IPS DF 6.9 (cell line): ENCODE data around the gene C1R.

Experiments used
- DNase-seq: peaks from one replicate; pipeline ENCODE4 v3.0.0-alpha.2; 2013; ENCODE audit warnings: low read depth, low spot score
- H3K27ac ChIP-seq: one replicate; pipeline ENCODE4 v1.5.1; 2013; ENCODE audit warnings: low read length, control low read depth
- H3K27me3 ChIP-seq: 2 replicates; pipeline ENCODE4 v1.6.1; 2013; ENCODE audit warnings: mild to moderate bottlenecking, low read length; ENCODE audit not compliant: control insufficient read depth, insufficient read depth
- H3K36me3 ChIP-seq: 2 replicates; pipeline ENCODE4 v1.6.1; 2013; ENCODE audit warnings: low read length; ENCODE audit not compliant: control insufficient read depth, insufficient read depth
- H3K4me1 ChIP-seq: 2 replicates; pipeline ENCODE4 v1.6.1; 2013; ENCODE audit warnings: low read length; ENCODE audit not compliant: control insufficient read depth, insufficient read depth
- H3K4me3 ChIP-seq: 2 replicates; pipeline ENCODE4 v1.5.1; 2013; ENCODE audit warnings: mild to moderate bottlenecking, low read length
- H3K9me3 ChIP-seq: 2 replicates; pipeline ENCODE4 v1.6.1; 2013; ENCODE audit warnings: low read length, inconsistent platforms; ENCODE audit not compliant: control insufficient read depth, insufficient read depth
- WGBS: extraction: QIAGEN DNeasy Blood & Tissue Kit; methylation state at CpG from one replicate; pipeline ENCODE4 v1.1.7; 2013; ENCODE audit warnings: mixed read lengths, missing lambda C conversion rate; ENCODE audit not compliant: insufficient read length, insufficient coverage; 5-methylcytosine and 5-hydroxymethylcytosine counted together

The C1R gene

DNA sequence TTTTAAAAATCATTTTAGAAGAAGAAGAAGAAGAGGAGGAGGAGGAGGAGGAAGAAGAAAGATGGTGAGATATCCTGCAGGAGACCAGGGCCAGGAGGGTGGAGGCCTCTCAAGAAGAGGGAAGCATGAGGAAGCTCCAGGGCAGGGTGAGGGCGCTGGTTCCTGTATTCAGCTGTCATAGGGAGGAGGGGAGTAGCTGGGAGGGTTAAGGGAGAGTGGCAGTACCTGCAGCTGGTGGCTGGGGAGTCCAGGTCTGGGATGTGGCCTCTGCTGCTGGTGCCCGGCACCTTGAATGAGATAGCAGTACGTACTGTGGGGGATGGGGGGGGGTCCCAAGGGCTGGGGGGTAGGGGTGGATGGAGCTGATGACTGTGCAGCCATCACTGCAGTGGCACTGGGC, 26.6 kb upstream of the C1R start:
- no CpG with 5 or more reads among the region's 3 CpGs for WGBS
- Histone ChIP-seq H3K4me1 (no peaks in the 10 kb centered on the region), H3K27me3 (no peaks in the 10 kb centered on the region), H3K9me3 (no peaks in the 10 kb centered on the region), H3K36me3 (no peaks in the 10 kb centered on the region), H3K4me3 (no peak overlapping the region), H3K27ac (no peak overlapping the region)
- DNase-seq = no peak

DNA sequence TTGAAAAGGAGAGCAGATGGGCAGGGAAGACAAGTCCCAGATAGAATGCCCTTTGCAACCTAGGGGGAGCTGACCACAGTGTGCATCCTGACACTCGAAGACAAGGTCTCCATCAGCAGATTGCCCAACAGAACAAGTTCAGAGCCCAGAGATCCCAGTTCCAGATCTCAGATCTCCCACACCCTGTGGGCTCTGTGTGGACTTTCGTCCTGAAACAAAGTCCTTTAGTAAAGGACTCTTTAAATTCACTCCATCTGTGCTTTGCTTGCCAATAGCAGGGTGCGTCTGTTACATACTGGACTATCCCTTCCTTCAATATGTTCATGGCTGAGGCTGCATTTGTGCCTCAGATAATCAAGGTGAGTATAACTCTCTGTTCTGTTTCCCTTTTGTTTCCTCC, 25.4 kb upstream of the C1R start:
- no peak for DNase-seq
- Histone ChIP-seq H3K27me3 (no peaks in the 10 kb centered on the region), H3K27ac (no peak overlapping the region), H3K4me3 (no peak overlapping the region), H3K4me1 (no peaks in the 10 kb centered on the region), H3K36me3 (no peaks in the 10 kb centered on the region), H3K9me3 (no peaks in the 10 kb centered on the region)
- WGBS = no CpG with 5 or more reads among the region's 3 CpGs

DNA sequence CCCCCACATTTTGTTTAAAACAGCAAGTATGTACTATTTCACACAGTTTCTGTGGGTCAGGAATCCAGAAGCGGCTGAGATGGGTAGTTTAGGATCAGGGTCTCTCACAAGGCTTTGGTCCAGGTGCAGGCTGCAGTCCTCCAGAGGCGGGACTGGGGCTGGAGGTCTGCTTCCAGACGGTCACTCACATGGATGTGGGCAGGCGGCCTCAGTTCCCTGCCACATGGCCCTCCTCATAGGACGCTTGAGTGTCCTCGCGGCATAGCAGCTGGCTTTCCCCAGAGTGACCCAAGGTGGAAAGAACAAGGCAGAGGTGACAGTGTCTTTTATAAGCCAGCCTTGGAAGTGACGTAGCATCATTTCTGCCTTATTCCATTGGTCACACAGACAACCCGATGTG, 24.7 kb upstream of the C1R start:
- Histone ChIP-seq H3K4me1 (no peaks in the 10 kb centered on the region), H3K27ac (no peak overlapping the region), H3K36me3 (no peaks in the 10 kb centered on the region), H3K27me3 (no peaks in the 10 kb centered on the region), H3K4me3 (no peak overlapping the region), H3K9me3 (no peaks in the 10 kb centered on the region)
- DNase-seq = no peak
- no CpG with 5 or more reads among the region's 9 CpGs for WGBS

GRCh38 chr12:7116196-7116595, 24.0 kb upstream of the C1R start:
- Histone ChIP-seq H3K4me1 (no peaks in the 10 kb centered on the region), H3K4me3 (no peak overlapping the region), H3K27me3 (no peaks in the 10 kb centered on the region), H3K27ac (no peak overlapping the region), H3K9me3 (no peaks in the 10 kb centered on the region), H3K36me3 (no peaks in the 10 kb centered on the region)
- no peak for DNase-seq
- WGBS = no CpG with 5 or more reads among the region's 3 CpGs

GRCh38 chr12:7114851-7115250, 22.6 kb upstream of the C1R start:
- Histone ChIP-seq H3K27ac (no peak overlapping the region), H3K4me1 (no peaks in the 10 kb centered on the region), H3K27me3 (no peaks in the 10 kb centered on the region), H3K4me3 (no peak overlapping the region), H3K36me3 (no peaks in the 10 kb centered on the region), H3K9me3 (no peaks in the 10 kb centered on the region)
- no peak for DNase-seq
- no CpG with 5 or more reads among the region's 6 CpGs for WGBS

DNA sequence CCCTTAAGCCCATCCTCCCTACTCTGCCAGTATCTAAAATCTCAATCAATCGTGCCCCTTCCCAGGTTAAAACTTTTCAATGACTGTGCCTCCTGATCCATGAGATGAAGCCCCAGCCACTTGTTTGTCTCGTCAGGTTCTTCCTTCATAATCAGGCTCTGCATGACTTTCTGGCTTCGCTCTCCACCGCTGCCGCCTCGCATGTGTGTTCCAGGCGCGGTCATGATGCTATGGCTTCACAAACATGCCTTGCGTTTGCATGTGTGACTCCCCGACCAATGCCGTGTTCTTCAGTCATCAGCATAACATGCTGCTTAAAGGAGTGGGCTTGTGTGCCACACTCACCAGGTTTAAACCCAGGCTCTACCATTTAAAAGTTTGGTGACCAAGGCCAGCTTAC, 21.8 kb upstream of the C1R start:
- WGBS = no CpG with 5 or more reads among the region's 11 CpGs
- DNase-seq = no peak
- H3K27me3 ChIP-seq = no peaks in the 10 kb centered on the region
- peaks cover 3% of the 10 kb centered on the region; the same call in 1 of the 2 replicates for H3K4me1 ChIP-seq
- no peaks in the 10 kb centered on the region for H3K36me3 ChIP-seq
- no peak overlapping the region for H3K4me3 ChIP-seq
- no peak overlapping the region for H3K27ac ChIP-seq
- H3K9me3 ChIP-seq = no peaks in the 10 kb centered on the region

DNA sequence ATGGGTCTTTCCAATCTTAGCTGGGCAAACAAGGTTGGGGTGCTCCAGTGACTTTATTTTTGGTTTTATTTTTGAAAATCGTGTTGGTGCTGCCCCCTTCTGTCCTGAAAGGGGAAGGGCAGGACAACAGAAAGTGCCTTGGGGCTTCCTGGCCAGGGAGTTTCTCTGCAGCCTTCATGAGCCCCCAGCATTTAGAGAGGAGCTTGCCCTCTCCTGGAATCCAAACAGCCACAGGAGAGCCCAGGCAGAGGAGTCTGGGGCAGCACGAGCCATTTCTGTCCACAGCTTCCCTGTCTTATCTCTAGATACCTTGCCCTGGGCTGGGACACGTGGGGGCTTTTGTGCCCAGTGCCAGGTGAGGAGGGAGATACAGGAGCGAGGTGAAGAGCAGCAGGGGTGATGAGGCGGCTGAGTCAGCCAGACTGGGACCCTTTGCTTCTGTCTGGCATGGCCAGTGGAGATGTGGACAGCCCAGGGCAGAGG, 21.2 kb upstream of the C1R start:
- no peaks in the 10 kb centered on the region for H3K36me3 ChIP-seq
- no peak overlapping the region for H3K27ac ChIP-seq
- H3K4me3 ChIP-seq = no peak overlapping the region
- H3K4me1 ChIP-seq = peaks cover 3% of the 10 kb centered on the region; the same call in 1 of the 2 replicates
- WGBS = no CpG with 5 or more reads among the region's 5 CpGs
- H3K27me3 ChIP-seq = no peaks in the 10 kb centered on the region
- no peak for DNase-seq
- H3K9me3 ChIP-seq = no peaks in the 10 kb centered on the region

DNA sequence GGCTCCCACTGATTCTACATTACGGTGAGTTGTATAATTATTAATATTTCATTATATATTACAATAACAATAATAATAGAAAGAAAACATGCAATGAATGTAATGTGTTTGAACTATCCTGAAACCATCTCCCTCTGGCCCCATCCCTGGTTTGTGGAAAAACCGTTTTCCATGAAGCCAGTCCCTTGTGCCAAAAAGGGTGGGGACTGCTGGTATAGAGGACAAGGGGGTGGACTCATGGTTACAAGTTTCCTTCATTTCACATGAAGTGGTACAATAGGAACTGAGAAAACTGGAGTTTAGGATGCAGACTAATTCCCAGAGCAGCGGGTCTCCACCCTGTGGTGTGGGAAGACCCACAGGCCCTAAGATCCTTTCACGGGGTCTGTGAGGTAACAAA, 19.8 kb upstream of the C1R start:
- H3K4me3 ChIP-seq = no peak overlapping the region
- no peaks in the 10 kb centered on the region for H3K36me3 ChIP-seq
- no peaks in the 10 kb centered on the region for H3K27me3 ChIP-seq
- no peak overlapping the region for H3K27ac ChIP-seq
- no peaks in the 10 kb centered on the region for H3K9me3 ChIP-seq
- no CpG with 5 or more reads among the region's 4 CpGs for WGBS
- peaks cover 3% of the 10 kb centered on the region; the same call in 1 of the 2 replicates for H3K4me1 ChIP-seq
- no peak for DNase-seq

DNA sequence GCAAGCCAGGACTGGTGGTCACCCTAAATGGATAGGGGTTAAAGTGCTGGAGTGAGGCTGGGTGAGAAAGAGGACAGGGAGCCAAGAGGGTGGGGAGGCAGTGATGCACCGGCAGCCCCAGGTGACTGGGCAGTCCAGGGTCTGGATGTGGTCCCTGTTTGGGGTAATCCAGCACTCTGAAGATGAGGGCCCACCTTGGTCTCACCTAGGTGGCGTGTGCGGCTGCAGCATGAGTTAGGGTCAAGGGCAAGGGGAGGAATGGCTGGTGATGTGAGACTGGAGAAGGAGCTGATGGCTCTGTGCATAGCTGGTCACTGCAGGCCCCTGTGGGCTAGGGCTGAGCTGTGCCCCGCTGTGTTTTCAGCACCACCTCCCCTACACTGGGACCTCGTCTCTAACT, 18.4 kb upstream of the C1R start:
- Histone ChIP-seq H3K27ac (no peak overlapping the region), H3K36me3 (no peaks in the 10 kb centered on the region), H3K4me1 (peaks cover 3% of the 10 kb centered on the region; the same call in 1 of the 2 replicates), H3K9me3 (no peaks in the 10 kb centered on the region), H3K4me3 (no peak overlapping the region), H3K27me3 (no peaks in the 10 kb centered on the region)
- no peak for DNase-seq
- WGBS = no CpG with 5 or more reads among the region's 5 CpGs

DNA sequence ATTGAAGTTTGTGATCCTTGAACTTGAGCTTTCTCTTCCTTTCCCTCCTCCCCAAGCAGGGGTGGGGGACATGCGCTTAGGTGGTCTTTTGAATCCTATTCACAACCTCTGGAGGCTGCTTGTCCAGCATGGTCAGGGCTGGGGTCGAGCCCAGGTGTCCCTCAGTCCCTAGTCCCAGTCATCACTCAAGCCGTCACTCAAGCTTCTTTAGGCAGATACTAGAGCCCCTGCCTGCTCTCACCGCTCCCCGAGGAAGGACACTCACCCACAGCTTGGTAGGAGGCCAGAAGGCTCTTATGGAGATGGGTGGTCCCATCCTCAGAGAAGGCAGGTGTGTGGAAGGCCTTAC, 17.3 kb upstream of the C1R start:
- Histone ChIP-seq H3K27ac (no peak overlapping the region), H3K4me1 (peaks cover 3% of the 10 kb centered on the region; the same call in 1 of the 2 replicates), H3K27me3 (no peaks in the 10 kb centered on the region), H3K4me3 (no peak overlapping the region), H3K9me3 (no peaks in the 10 kb centered on the region), H3K36me3 (no peaks in the 10 kb centered on the region)
- no peak for DNase-seq
- no CpG with 5 or more reads among the region's 5 CpGs for WGBS

DNA sequence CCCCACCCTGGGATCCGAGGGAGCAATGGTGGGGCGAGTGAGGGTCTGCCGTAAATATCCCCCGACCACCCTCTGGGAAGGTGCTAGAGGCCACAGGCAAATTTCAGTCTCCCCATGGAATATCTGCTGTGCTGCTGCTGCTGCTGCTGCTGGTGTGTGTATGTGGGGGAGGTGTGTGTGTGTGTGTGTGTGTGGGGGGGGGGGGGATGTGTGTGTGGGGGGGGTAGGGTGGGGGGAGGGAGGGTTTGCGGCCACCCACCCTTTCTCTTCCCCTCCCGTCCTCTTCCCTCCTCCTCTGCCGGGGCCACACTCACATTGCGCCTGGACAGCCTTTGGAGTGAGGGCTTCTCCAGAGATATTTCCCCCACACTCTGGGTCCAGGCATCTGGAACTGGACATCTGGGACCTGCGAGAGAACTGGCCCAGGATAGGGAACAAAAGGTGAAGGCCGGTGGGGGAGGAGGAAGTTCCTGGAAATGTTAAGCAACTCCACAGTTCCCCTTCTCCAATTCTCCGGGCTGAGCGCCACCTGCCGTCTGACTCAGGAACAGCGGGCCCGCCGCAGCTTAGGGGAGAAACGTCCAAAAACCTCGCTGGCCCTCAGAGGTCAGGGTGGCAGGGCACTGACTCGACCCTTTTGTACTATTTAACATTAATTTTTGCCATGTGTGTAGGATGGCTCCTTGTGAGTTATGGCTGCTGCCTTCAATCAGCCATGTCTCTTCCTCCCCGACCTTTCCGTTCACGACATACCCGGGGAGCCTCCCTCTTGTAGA, 16.7 kb upstream of the C1R start, which contains the start of gene C1RL:
TSS of gene C1RL (minus strand) at position 419 of the 776 bp plus-strand sequence. CDS start at position 385, 34 bp downstream.
- Histone ChIP-seq H3K27me3 (no peaks in the 10 kb centered on the region), H3K27ac (no peak within 1 kb of the TSS), H3K4me3 (peak within 1 kb of the TSS; percentile 70), H3K4me1 (peaks cover 3% of the 10 kb centered on the region; the same call in 1 of the 2 replicates), H3K36me3 (no peaks in the 10 kb centered on the region), H3K9me3 (no peaks in the 10 kb centered on the region)
- no CpG with 5 or more reads among the region's 23 CpGs for WGBS
- DNase-seq = no peak
